Upper lobe of right lung (tissue), 1 donor: ENCODE data around the gene TMEM17. TPM values are rescaled to one million over a fixed set of nuclear protein-coding genes. Genes with fewer than 3 reads are reported as not detected.
"Not testable (repeated sequence)": the region's sequence is repeated elsewhere in the genome, so short reads cannot be mapped to it uniquely, and the experiment has no call there.

Experiments used
- ATAC-seq: fragments of 200-7000 bp; cut with Tn5 transposase; one replicate; pipeline ENCODE4 v1.9.1; 2020; ENCODE audit warnings: mild to moderate bottlenecking, moderate library complexity
- DNase-seq: peaks from one replicate; pipeline ENCODE4 v3.0.0-alpha.2; 2020
- H3K27ac ChIP-seq: fragments of 200-600 bp; one replicate; pipeline ENCODE4 v1.8.0; 2022
- H3K27me3 ChIP-seq: fragments of 200-600 bp; one replicate; pipeline ENCODE4 v1.8.0; 2022; ENCODE audit warnings: mild to moderate bottlenecking
- H3K36me3 ChIP-seq: fragments of 200-600 bp; one replicate; pipeline ENCODE4 v1.8.0; 2022
- H3K4me1 ChIP-seq: fragments of 200-600 bp; one replicate; pipeline ENCODE4 v1.8.0; 2022
- H3K4me3 ChIP-seq: fragments of 200-600 bp; one replicate; pipeline ENCODE4 v1.8.0; 2022; ENCODE audit warnings: mild to moderate bottlenecking
- H3K9me3 ChIP-seq: fragments of 200-600 bp; one replicate; pipeline ENCODE4 v1.8.0; 2022
- intact Hi-C: fragments of 100-400 bp; cut with DNase I; formaldehyde crosslinking; loops from one replicate; pipeline ENCODE4 v1.11.0; 2022
- total RNA-seq: library from RNA; stranded (reverse); fragmentation: NEBNext Ultra II Directional; extraction: Animal tissue kit (Norgen Biotek cat#: 25700); gene quantifications from one replicate; pipeline ENCODE4 v1.2.1, GENCODE V29; 2021
- TF ChIP-seq, protein P1 (sequence below): fragments of 200-600 bp; IDR thresholded peaks from one replicate; pipeline ENCODE4 v1.8.0; 2022; ENCODE audit warnings: antibody characterized with exemption
- donor health status: DM: no; HTN: yes; CAD: no; lungs with severe emphysema.

The TMEM17 gene
- total RNA-seq, 1 donor from 2014 or later: 2.0 TPM

- H3K36me3 ChIP-seq: no peaks in the 10 kb centered on the region
- intact Hi-C loops: no loop called here
- TF ChIP-seq, protein P1, sequence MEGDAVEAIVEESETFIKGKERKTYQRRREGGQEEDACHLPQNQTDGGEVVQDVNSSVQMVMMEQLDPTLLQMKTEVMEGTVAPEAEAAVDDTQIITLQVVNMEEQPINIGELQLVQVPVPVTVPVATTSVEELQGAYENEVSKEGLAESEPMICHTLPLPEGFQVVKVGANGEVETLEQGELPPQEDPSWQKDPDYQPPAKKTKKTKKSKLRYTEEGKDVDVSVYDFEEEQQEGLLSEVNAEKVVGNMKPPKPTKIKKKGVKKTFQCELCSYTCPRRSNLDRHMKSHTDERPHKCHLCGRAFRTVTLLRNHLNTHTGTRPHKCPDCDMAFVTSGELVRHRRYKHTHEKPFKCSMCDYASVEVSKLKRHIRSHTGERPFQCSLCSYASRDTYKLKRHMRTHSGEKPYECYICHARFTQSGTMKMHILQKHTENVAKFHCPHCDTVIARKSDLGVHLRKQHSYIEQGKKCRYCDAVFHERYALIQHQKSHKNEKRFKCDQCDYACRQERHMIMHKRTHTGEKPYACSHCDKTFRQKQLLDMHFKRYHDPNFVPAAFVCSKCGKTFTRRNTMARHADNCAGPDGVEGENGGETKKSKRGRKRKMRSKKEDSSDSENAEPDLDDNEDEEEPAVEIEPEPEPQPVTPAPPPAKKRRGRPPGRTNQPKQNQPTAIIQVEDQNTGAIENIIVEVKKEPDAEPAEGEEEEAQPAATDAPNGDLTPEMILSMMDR: no peak
- ATAC-seq (no peak), DNase-seq (no peak)
- H3K4me3 ChIP-seq: no peak overlapping the region
- no peaks in the 10 kb centered on the region for H3K9me3 ChIP-seq
- H3K27ac ChIP-seq: no peak overlapping the region
- no peaks in the 10 kb centered on the region for H3K27me3 ChIP-seq
- H3K4me1 ChIP-seq: no peaks in the 10 kb centered on the region
Observed at GRCh38 chr2:62540408-62541168, 34.6 kb upstream of the TMEM17 start.

- ATAC-seq (no peak), DNase-seq (no peak)
- TF ChIP-seq, protein P1: no peak
- Histone ChIP-seq H3K27ac (no peak overlapping the region), H3K27me3 (no peaks in the 10 kb centered on the region), H3K4me1 (no peaks in the 10 kb centered on the region), H3K9me3 (no peaks in the 10 kb centered on the region), H3K36me3 (no peaks in the 10 kb centered on the region), H3K4me3 (no peak overlapping the region)
- intact Hi-C loops: no loop called here
Observed at GRCh38 chr2:62539606-62540407, 33.8 kb upstream of the TMEM17 start.

DNA sequence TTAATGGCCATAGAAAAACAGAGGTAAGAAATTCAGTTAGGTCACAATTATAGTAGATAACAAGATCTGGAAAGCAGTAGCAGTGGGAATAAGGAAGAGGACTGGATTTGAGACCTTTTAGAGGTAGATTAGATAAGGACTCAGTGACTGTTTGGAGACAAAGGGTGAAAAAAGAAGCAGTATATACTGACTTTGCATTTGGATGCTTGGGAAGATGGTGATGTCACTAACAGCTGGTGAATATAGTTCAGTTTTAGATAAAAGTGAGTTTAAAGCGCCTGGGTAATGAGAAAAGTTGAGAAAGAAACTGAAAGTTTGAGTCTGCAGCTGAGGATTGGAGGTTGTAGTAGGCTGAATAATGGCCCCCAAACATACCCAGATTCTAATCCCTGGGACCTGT, 32.8 kb upstream of the TMEM17 start:
- ATAC-seq (no peak), DNase-seq (no peak)
- TF ChIP-seq, protein P1: no peak
- H3K27ac ChIP-seq: no peak overlapping the region
- no peak overlapping the region for H3K4me3 ChIP-seq
- H3K36me3 ChIP-seq: no peaks in the 10 kb centered on the region
- H3K9me3 ChIP-seq: no peaks in the 10 kb centered on the region
- intact Hi-C loops: no loop called here
- no peaks in the 10 kb centered on the region for H3K4me1 ChIP-seq
- no peaks in the 10 kb centered on the region for H3K27me3 ChIP-seq

GRCh38 chr2:62537814-62538213, 31.8 kb upstream of the TMEM17 start:
- H3K9me3 ChIP-seq: no peaks in the 10 kb centered on the region
- ATAC-seq (no peak), DNase-seq (no peak)
- no peaks in the 10 kb centered on the region for H3K27me3 ChIP-seq
- H3K4me1 ChIP-seq: no peaks in the 10 kb centered on the region
- no peak overlapping the region for H3K4me3 ChIP-seq
- no peak overlapping the region for H3K27ac ChIP-seq
- H3K36me3 ChIP-seq: no peaks in the 10 kb centered on the region
- intact Hi-C loops: no loop called here
- TF ChIP-seq, protein P1: no peak

DNA sequence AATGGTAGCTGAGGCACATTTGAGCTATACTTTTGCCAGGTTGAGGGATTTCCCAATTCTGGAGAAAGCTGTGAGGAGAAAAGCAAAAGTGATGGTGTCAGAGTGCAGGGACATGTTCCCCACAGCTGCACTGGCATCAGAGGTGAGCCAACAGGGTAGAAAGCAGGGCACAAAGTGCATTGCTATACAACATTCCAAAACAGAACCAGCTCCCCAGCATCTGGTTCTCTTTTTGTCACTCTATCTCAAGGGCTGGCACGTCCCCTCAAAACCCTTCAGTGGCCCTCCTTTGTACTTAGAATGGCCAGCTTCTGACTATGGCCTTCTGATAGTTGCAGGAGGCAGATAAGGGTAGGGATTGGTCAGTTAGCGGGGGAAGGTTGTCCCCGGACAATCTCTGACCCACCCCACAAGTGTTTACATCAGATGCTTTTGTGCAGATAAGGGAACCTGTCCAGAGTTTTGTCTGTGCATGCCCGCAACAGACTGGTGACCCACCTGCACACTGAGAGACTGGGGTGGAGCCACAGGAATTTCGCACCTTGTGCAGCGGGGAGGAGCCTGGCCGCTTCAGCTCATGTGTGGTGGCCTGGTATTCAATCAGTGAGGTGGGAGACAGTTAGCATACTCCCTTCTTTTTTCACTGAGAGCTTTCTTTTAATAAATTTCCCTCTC, 31.0 kb upstream of the TMEM17 start:
- ATAC-seq: peak; percentile 57
- intact Hi-C loops: no loop called here
- Histone ChIP-seq H3K4me3 (no peak overlapping the region), H3K9me3 (no peaks in the 10 kb centered on the region), H3K36me3 (no peaks in the 10 kb centered on the region), H3K4me1 (no peaks in the 10 kb centered on the region), H3K27me3 (no peaks in the 10 kb centered on the region), H3K27ac (no peak overlapping the region)
- no peak for DNase-seq
- TF ChIP-seq, protein P1: no peak

DNA sequence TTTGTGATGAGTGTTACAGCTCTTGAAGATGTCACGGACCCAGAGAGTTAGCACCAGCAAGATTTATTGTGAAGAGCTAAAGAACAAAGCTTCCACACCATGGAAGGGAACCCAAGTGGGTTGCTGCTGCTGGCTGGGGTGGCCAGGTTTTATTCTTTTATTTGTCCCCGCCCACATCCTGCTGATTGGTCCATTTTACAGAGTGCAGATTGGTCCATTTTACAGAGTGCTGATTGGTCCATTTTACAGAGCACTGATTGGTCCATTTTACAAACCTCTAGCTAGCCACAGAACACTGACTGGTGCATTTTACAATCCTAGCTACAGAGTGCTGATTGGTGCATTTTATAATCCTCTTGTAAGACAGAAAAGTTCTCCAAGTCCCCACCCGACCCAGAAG, 29.5 kb upstream of the TMEM17 start:
- intact Hi-C loops, H3K4me3 ChIP-seq, H3K27ac ChIP-seq, H3K27me3 ChIP-seq, H3K4me1 ChIP-seq, ATAC-seq, H3K9me3 ChIP-seq, H3K36me3 ChIP-seq, DNase-seq: not testable (repeated sequence)
